HL-60/S4 (cell line): Measurements from ENCODE around the gene OSBP2.
"Not testable (repeated sequence)": the region's sequence is repeated elsewhere in the genome, so short reads cannot be mapped to it uniquely, and the experiment has no call there.

Experiments
- in situ Hi-C: fragments of 300-500 bp; cut with MboI; formaldehyde crosslinking; loops from 2 replicates; pipeline ENCODE4 v1.14.3; 2022; ENCODE audit warnings: low sequenced_read_pairs

Gene OSBP2

DNA sequence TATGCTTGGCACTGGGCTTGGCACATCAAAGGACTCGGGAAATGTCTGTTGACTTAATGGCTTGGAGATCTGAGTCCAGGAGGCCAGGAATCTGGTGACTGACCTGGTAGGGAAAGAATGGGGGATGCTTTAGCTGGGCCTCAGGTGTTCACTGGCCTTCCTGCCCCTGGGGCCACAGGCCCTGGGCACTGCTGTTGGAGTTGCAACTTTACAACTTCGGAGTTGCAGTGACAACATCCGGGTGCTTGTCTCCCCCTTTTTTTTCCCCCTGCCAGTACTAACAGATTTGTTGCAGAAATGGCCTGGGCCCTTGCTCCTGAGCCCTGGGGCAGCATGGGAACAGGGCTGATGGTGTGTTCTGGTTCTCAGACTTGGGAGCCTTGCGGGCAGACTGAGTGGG lies 23.8 kb downstream of the OSBP2 start:
- in situ Hi-C loops = no loop called here

DNA sequence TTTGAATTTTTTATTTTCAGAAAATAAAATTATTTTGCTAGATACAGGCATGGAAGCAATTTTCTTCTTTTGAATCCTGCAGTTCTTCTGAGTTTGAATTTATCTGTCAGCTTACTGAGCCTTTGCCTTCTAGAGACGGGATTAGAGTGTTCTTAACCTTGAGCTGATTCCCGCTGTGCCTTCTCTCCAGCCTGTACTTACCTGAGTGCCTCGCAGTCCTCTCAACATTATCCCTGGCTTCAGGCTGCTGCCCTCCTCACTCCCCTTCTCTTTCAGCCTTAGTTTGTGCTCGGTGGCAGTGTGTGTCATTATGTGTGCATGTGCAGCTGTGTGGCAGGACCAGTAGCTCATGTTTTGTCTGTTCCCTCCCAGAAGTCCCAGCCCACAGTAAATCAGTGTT lies 24.3 kb downstream of the OSBP2 start:
- in situ Hi-C loops = no loop called here

DNA sequence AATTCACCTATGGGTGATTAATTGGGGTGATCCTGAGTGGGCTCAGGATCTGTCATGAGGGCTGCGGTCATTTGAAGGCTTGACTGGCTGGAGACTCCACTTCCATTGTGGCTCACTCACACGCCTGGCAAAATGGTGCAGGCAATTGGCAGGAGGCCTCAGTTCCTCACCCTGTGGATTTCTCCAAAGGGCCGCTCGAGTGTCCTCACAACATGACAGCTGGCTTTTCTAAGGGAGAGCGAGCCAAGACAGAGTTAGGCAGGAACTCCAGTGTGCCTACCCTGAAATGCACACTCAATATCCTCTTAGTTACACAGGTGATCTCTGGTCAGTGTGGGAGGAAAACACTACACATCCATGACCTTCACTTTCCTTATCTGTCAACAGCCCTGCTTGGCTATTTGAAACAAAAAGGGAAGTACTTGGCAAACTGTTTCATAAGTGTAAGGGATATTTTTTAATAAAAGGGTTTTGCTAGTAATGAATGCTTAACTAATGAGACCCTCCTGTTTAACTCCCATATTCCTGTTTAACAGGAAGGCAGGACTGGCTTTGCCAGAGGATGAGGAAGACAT lies 25.7 kb downstream of the OSBP2 start:
- in situ Hi-C loops = no loop called here

DNA sequence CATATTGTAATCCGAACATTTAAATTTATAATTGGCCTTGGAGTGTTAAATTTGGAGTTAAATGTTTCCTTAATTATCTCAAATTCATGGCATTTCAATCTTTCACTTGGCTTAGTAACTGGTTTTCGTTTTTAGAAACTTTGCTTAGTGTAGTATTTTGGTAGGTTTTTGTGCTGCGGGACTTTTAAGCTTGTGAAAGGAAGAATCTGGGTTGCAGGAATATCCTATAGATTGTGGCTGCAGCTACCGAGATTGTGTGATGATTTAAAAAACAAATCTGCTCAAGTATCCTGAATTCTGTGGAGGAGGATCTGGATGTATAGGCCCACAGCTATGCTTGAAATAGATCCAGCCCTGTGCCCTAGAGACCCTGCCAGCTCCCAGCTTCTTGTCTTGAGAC lies 27.1 kb downstream of the OSBP2 start:
- in situ Hi-C loops = no loop called here

DNA sequence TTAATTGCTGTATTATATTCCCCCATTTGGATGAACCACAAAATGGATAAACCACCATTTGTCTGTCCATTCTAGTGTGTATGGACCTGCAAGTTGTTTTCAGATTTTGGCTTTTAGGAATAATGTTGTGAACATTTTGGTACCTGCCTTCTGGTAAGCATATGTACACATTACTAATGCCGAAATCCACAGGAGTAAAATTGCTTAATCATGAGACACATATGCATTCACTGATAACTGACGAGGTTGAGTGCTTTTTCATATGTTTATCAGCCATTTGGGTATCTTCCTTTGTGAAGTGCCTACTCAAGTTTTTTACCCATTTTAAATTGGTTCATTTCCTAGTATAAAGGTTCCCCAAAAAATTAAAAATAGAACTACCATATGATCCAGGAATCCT lies 34.2 kb downstream of the OSBP2 start:
- in situ Hi-C loops = no loop called here

DNA sequence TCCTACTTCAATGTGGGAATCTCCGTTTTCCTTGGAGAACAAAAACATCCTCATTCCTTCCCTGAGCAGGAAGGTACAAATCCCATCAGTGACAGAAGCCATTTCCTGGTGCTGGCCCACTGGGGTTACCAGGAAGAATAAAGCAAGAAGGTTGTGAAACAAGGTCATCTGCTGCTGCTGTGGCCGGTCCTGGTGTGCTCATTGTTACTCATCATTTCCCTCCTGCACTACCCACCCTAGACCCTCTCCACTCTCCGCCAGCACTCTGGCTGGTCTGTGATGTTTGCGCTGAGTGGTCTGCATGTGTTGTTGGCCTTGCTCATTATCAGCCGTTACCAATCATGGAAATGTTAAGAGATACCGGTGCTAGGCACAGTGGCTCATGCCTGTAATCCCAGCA lies 37.0 kb downstream of the OSBP2 start:
- in situ Hi-C loops = no loop called here

DNA sequence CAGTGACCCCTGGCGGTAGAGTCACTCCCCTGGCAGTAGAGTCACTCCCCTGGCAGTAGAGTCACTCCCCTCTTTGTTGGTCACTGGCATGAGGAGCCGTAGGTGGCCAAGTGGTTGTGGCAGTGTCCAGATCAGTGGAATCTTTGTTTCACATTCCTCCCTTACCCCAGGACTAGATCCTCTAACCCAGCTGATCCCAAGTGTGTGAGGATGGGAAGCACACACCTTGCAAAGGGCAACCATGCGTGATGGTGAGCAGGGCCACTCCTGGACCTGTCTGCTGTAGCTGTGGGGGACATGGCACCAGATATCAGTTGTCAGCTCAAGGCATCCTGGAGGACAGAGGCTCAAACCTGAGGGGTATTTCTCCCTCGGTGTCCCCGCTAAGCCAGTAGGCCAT lies 37.8 kb downstream of the OSBP2 start:
- in situ Hi-C loops = no loop called here

DNA sequence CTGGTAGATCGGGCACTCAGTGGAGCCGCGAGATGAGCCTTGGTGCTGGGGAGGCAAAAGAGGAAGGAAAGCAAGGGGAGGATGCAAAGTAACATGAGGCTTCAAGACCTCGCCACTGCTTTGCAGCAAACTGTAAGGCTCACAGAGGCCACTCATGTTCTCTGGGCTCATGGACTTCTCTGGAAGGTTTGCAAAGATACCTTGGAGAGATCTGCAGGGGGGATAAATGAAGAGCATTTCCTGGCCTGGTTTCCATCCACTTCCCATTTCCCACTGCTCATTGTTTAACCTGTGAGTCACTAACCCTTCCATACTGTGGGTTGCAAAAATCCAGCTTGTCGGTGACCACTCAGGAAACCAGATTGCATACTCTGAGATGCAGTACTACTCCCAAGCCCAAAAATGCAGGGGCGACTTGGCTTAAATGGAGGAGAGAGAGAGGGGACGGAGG lies 38.5 kb downstream of the OSBP2 start:
- in situ Hi-C loops = no loop called here

DNA sequence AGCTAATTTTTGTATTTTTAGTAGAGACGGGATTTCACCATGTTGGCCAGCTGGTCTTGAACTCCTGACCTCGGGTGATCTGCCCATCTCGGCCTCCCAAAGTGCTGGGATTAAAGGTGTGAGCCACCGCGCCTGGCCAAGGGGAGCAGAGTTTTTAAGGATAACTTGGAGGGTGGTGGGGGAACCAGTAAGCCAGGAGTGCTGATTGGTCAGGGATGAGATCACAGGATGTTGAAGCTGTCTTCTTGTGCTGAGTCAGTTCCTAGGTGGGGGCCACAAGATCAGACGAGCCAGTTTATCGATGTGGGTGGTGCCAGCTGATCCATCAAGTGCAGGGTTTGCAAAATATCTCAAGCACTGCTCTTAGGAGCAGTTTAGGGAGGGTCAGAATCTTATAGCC lies 45.3 kb downstream of the OSBP2 start:
- in situ Hi-C loops = not testable (repeated sequence)

DNA sequence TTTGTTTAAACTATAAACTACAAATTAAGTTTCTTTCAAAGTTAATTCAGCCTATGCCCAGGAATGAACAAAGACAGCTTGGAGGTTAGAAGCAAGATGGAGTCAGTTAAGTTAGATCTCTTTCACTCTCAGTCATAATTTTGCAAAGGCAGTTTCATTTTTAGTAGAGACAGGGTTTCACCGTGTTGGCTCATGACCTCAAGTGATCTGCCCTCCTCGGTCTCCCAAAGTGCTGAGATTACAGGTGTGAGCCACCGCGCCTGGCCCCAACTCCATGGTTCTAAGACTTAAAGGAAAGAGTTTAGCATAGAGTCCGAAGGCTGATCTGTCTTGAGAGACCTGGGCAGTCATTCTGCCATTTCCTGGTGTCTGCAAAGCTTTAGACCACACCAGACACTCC lies 45.8 kb downstream of the OSBP2 start:
- in situ Hi-C loops = not testable (repeated sequence)

DNA sequence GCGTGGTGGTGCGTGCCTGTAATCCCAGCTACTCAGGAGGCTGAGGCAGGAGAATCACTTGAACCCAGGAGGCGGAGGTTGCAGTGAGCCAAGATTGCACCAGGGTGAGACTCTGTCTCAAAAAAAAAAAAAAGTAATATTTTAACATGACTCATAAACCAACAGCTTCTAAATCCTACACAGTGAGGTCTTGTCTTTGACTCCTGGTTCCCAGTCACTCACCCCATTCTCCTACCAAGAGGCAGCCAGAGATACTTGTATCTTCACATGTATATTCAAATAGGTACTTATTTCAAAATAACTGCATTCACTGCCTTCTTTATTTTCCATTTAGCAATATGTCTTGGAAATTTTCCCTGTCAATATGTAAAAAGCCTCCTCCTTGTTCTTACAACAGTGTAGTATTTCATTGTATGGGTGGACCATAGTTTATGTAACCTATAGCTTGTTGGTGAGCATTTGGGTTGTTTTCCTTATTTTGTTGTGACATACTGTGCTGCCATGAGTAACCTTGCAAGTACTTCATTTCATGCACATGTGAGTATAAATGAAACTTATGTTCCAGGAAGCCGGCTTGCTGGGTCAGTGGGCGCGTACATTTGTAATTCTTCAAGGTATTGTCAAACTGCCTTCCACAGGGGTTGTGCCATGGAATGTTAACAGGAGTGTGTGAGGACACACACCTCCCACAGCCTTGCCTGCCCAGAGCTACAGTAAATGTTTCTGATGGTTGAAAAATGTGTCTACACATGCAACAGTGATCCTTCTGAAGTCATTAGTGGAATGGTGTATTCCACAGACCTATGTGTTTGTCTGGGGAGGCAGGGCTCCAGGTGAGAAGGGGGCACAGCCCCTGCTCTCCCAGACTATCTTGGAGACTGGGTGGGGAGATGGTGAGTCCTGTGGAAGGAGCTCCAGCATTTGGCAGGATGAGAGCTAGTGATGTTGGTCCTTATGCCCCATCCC lies 47.9 kb downstream of the OSBP2 start:
- in situ Hi-C loops = no loop called here

DNA sequence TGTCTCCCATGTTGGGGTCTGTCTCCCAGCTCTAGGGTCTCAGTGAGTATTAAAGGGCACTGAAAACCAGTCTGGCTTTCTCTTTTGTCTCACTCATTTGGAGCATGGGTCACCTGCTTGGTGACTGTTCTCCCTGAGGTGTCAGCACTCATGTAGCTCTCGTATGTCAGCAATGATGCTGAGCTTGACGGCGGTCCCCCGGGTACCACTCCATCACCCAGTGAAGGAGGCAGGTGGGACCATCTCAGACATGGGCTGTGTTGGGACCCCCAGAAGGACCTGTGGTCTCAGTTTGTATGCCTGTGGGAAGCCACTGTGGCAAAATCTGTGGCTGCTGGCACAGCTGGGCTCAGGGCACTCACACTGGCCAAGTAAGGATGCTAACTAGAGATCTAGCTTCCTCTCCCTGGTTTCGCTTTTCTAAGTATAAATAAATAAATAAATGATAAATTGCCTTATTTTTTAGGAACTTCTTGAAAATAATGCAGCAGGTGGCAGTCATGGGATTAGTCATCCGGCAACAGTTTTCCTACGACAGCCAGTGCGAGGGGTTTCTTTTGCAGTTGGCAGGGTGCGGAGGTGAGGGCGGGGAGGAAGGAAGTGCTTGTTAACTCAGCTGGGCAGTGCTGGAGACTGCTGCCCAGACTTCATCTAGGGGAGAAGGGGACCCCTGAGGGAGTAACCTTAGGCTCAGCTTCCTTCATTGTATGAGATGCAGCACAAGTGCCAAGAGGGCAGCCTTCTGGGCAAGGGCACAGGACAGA lies 48.8 kb downstream of the OSBP2 start:
- in situ Hi-C loops = no loop called here

DNA sequence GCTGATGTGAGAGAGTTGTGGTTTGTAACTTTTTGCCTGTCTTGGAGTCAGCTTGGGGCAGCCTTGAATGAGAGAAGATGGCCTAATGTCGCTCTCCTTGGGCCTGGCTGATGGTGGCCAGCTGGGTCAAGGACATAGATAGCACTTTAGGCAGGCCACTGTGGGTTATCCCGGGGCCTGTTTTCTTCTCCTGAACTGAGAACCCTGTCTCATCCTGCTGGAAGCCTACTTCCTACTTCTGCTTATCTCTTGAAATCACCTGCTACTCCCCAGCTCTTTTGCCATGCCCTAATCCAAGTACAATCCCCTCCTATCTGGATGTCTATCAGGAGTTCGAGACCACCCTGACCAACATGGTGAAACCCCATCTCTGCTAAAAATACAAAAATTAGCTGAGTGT lies 49.5 kb downstream of the OSBP2 start:
- in situ Hi-C loops = no loop called here

DNA sequence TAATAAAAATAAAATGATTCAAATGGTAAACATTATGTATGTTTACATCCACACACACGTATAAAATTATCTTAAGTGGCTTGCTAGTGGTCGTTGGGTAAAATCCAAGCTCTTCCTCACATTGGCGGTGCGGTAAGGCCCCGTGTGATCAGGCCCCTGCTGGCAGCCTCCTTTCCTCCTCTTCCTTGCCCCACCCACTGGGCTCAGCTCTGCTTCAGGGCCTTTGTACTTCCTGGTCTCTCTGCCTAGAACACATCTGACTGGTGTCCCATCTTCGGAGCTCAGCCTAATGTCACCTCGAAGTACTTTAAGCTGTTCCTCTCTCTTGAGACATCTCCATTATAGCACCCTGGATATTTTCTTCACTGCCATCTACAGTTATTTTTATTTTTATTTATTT lies 52.8 kb downstream of the OSBP2 start:
- in situ Hi-C loops = no loop called here

DNA sequence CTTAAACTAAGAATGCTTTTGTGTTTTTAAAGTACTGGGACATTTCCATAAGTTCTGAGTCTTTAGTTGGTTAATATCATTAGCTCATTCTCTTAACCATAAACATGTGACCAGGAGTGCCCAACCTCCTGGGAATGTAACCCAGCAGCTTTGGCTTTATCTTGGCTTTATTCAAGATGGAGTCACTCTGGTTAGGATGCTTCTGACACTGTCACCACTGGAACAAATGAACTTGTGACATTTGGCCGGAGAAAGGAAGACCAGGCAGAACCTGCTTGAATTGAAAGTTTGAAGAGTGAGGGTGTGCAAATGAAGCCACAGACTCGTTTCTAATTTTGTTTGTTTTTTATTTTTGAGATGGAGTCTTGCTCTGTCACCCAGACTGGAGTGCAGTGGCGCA lies 54.6 kb downstream of the OSBP2 start:
- in situ Hi-C loops = no loop called here

DNA sequence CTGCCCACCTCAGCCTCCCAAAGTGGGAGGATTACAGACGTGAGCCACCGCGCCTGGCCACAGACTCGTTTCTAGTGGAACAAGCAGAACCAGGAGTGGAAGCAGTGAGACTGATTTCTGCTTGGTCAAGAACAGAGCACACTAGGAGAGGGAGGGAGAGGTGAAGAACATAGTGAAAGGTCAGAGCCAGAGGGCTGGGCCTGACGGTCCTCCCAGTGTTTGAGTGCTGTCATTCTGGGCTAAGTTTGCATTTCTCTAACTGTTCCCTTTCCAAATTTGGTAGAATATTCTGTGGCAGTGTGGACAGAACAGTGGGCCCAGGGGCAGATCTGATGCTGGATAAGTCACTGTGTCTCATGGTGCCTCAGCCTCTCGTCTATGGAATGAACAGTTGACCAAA lies 55.2 kb downstream of the OSBP2 start:
- in situ Hi-C loops = loop anchor here (10.0 kb wide), 1 partner anchor 115 kb away; the partner anchor contains the start of gene SLC35E4

DNA sequence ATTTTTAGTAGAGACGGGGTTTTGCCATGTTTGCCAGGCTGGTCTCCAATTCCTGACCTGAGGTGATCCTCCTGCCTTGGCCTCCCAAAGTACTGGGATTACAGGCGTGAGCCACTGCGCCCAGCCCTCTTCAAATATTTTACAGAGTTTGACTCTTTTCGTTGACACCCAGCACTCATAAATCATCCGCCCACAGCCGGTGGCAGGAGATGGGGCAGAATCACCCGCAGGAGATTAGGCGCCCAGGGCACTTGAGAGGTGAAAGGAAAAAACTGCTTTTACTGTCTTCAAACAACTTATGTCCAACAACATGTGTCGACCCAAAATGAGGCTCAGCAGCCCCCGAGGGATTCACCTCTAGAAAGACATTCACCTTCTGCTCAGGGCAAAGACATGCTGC lies 56.9 kb downstream of the OSBP2 start:
- in situ Hi-C loops = loop anchor here (10.0 kb wide), 1 partner anchor 117 kb away; the partner anchor contains the start of gene SLC35E4

DNA sequence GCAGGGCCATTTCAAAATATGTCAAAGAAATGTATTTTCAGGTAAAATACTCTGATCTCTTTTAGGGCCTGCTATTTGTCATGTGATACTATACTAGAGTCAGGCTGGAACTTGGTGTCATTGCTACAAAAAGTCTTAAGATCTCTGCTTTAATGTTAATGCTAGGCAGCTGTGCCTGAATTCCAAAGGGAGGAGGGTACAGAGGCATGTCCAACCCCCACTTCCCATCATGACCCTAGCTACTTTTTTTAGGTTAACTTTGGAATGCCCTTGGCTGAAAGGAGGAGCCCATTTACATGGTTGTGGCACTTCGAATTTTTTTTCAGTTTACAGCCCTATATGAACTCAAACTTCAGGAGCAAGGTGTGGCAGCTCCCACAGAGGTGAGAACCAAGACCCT lies 58.1 kb downstream of the OSBP2 start:
- in situ Hi-C loops = loop anchor here (10.0 kb wide), 1 partner anchor 118 kb away; the partner anchor contains the start of gene SLC35E4

DNA sequence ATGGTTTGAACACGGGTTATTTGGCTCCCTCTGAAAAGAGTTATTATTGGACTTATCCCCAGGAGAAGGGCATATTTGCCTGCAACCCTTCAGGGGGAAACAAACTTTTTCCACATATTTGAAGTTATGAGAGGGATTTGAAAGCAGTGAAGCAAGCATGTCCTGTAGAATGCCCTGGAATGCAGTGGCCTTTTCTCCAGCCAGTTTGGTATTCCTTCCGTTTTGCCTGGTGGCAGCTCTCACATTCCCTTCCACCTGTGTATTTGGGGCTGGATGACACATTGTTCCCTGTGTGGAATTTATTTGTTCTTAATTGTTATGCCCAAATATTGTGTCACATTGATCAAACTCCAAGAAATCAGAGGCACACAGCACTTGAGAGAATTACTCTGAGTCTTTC lies 59.0 kb downstream of the OSBP2 start:
- in situ Hi-C loops = loop anchor here (10.0 kb wide), 1 partner anchor 119 kb away; the partner anchor contains the start of gene SLC35E4

DNA sequence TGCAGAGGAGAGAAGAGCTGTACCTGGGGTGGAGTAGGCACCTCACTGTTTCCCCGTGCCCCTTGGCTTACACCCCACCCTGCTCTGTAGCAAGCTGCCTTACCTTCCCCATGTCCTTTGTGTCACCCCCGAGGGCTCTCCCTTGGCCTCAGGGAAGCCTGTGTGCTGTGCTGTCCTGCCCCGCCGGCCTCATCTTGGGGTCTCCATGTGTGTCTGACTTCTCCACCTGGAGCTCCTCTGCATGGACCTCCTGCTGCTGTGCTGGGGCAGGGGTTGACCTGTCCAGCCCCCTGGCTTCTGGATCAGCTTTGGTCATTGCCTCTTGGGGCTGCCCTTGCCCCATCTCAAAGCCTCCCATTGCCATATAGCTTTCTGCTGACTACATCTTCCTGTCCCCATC lies 59.8 kb downstream of the OSBP2 start:
- in situ Hi-C loops = loop anchor here (10.0 kb wide), 1 partner anchor 120 kb away; the partner anchor contains the start of gene SLC35E4
